Raji (cell line): ENCODE data around the gene GFRA4.

Source experiments
- POLR2A ChIP-seq: IDR thresholded peaks from 2 replicates; pipeline ENCODE4 v1.6.1; 2011; ENCODE audit warnings: low read depth, low read length, control low read depth; ENCODE audit not compliant: insufficient read depth

Gene GFRA4

GRCh38 chr20:3652676-3653596 lies 10.3 kb downstream of the GFRA4 start:
- TF ChIP-seq POLR2A = no peak

GRCh38 chr20:3652221-3652620 lies 11.0 kb downstream of the GFRA4 start:
- no peak for TF ChIP-seq POLR2A

- TF ChIP-seq POLR2A = no peak
Observed at GRCh38 chr20:3651204-3651962, 11.8 kb downstream of the GFRA4 start.

GRCh38 chr20:3648951-3649350 lies 14.2 kb downstream of the GFRA4 start:
- TF ChIP-seq POLR2A = no peak

DNA sequence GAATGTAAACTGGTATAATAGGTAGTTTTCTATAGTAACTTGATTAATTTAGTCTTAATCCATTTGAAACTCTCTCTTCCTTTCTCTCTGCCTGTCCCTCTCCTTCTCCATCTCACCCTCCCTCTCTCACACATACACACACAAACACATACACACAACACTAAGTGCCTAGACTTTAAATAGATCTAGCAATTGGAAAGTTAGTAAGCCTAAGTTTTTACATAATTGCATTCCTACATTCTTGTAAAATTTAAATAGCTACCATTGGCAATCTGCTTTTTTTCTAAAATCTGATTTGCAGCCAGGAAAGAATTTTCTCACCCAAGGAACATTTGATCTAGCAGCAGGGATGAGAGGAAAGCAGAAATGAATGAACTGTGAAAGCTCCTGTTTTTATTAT lies 15.7 kb downstream of the GFRA4 start:
- no peak for TF ChIP-seq POLR2A

- no peak for TF ChIP-seq POLR2A
Observed at GRCh38 chr20:3646651-3647050, 16.5 kb downstream of the GFRA4 start.

DNA sequence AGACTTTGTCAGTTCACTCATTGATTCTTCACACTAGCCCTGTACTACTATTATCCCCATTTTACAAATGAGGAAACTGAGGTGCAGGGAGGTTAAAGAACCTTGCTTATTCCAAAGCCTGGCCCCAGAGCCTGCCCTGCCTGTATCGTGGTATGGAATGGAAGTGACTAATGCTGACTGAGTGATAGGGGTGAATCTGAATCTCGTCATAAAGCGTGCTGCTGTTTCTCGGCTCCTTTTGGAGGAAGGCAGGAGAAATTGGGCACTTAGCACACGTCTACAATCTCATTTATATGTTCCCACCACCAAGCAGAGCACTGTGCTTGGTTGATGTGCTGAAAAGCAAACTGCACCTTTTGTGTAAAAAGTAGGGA lies 17.1 kb downstream of the GFRA4 start:
- TF ChIP-seq POLR2A = no peak

DNA sequence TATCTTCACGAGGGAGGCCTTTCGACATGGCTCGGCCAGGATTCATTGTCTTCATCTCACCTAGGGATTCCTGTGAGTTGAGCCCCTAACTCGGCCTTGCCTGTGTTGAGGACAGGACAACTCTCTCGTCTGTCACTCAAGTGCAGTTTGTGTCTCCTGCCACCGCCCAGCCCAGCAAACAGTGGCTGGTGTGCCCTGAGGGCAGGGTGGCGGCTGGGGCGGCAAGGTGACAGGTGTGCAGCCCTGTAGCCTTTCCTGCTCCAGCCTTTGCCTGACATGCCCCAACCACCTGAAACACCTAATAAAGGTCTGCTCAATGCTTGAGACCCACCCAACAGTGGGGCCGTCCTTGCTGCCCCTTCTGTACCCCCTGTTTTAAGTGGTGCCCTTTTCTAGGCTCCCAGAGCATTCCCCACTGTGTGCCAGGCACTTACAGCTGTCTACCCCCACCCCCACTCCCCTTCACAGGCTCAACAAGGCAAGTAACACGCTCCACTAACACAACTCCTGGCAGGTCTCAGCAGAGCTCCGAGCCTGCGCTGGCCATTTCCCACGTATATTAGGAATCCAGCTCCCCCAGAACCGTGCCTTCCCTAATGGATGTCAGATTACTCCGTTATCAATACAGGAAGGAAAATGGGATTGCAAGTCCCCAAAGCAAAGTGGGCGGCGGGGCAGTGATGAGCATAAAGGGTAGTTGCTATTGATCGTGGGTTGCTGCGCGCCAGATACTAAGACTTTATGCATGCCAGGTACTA lies 17.7 kb downstream of the GFRA4 start:
- no peak for TF ChIP-seq POLR2A

DNA sequence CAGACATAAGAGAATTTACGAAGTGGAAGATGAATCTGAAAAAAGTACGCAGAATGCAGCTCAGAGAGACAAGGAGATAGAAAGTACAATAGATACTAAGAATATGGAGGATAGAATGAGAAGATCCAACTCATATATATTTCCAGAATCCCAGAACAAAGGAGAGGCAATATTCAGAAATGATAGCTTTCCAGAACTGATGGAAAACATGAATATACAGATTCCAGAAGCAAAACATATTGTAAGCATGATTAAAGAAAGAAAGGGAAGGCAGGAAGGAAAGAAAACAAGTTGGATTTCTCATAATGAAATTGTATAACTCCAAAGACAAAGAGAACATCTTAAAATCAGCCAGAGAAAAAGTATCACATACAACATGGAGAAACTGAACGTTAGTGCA lies 22.9 kb downstream of the GFRA4 start:
- TF ChIP-seq POLR2A = no peak

DNA sequence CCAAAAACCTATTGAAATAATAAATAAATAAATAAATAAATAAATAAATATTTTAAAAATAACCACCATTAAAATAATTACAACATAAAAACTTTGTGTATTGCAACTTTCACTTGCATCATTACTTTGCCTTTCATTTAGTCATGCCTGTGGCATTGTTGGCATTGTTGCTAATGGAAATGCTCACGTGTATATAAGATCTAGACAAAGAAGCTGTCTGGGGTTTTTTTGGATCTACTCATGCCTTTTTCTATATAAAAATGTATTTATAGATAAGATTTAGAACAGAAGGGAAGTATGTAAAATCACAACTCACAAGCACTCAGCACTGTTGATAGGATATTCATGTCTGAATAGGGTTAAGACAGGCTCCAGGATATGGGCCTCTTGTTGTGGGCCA lies 27.9 kb downstream of the GFRA4 start:
- no peak for TF ChIP-seq POLR2A

DNA sequence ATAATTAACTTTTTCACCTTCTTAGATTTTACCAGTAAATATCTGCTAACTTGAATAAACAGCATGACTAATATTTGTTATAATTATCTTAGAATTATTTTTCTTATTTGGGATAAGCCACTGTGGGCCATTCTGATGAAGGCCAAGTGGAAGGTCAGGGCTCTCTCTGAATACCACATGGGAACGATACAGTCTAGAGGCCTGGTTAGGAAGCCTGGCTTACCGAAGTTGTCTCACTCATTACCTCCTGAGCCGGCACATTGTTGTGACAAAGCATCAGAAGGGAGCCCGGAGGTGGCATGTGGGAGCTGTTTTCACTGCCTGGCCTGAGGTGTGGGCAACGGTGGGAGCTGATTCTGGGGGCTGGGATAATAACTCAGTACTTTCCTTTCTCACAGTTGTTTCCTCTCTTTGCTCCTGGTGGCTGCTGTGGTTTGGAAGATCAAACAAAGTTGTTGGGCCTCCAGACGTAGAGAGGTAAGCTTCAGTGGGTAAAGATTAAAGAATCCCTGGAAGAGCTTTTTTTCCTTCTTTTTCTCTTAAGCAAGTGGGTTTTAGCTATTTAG lies 29.2 kb downstream of the GFRA4 start:
- TF ChIP-seq POLR2A = no peak

DNA sequence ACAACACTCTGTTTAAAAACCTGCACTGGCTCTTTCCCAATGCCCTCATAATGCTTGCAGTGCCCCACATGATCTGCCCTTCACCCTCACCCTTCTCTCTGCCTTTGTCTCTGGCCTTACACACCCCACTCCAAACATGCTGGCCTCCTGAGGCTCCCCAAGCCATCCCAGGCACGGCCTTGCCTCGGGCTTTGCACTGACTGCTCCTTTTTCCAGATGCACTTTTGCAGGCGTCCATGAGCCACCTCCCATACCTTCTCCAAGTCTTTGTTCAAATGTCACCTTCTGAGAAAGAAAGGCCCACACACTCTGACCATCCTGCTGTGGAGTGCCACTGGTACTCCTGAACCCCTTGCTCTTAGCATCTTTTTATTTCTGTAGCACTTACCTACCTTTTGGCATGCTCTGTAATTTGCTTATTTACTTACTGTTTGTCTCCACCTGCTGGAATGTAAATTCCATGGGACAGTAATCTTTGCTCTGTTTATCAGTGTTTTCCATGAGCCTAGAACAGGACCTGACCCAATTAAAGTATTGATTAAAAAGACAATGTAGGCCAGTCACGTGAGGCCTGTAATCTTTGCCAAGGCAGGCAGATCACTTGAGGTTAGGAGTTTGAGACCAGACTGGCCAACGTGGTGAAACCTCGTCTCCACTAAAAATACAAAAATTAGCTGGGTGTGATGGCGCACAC lies 30.7 kb downstream of the GFRA4 start:
- TF ChIP-seq POLR2A = no peak

- no peak for TF ChIP-seq POLR2A
Observed at GRCh38 chr20:3631534-3631933, 31.7 kb downstream of the GFRA4 start.

DNA sequence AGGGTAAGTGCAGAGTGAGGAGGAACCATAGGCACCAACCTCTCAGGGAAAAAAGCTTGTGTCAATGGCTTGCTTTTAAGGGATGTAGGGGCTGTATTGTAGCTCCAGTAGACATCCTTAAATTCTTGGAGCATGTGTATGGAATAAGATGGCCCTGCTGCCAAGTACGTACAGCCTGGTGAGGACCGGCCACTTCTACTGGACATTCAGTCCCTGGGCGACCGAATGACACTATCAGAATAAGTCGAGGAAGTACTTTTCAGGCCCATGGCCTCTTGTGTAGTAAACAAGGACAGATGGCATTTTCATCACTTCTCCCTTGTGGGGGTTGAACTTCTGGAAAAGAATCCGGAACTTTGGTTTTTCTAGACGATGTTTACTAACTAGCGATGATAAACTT lies 32.8 kb downstream of the GFRA4 start:
- TF ChIP-seq POLR2A = no peak

- no peak for TF ChIP-seq POLR2A
Observed at GRCh38 chr20:3629893-3630292, 33.3 kb downstream of the GFRA4 start.
